Measurements from ENCODE around the gene TRIM28. TPM values are rescaled to one million over a fixed set of nuclear protein-coding genes. Genes with fewer than 3 reads are reported as not detected.

The TRIM28 gene
- total and polyA plus RNA-seq, 9 of the 15 experiments (the other 6 are each of a cell fraction or from before 2014, with no cell fraction given) = 12.1 to 797 (median 490) TPM

DNA sequence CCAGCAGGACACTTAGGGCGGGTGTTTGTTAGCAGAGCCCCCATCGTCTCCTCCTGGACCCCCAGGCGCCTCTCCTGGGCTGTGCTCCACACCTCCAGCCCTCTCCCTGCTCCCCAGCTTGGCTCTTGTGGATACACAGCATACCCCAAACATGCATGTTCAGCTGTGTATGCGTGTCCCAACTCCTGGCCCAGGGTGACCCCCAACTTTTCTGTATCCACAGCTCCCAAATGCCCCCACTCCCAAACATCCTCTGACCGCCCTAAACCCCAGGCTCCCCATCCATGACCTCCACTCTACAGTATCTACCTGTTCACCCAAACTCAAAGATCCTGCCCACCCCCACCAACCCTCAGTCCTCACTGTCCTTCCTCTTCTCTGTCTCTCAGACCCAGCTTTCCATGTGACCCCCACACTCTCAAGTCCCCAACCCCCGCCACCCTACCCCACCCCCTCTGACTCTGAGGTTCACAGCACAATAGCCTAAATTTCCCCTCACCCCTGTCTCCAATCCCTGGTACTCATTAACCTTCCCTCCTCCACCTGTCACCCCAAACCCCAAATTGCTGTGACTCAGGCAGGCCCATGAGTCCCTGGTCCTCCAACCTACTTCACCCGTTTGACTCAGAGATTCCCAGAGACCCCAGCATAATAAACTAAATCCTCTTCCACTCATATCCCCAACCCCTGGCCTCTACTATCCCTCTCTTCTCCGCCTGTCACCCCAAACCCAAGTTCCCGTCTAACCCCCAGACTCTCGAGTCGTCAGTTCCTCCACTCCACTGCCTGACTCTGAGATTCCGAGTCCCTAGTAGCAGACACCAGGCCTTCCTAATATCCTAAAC, 13.6 kb downstream of the TRIM28 start:
- intact Hi-C loops (cut with micrococcal nuclease) = no loop called here
- in situ Hi-C loops (cut with MboI) = no loop called here
- H3K27ac ChIP-seq (ENCODE audit: extremely low read depth, low read depth, low read length) = peak overlapping the region; percentile 94
- H3K4me2 ChIP-seq (ENCODE audit: insufficient read depth, low read length) = peak overlapping the region; percentile 83
- ChIA-PET CTCF (ENCODE audit: low intra/inter-chr PET ratio) (no interaction called here), POLR2A (interaction anchor here (0.9 to 1.2 kb wide), 2 partner anchors 10 to 17 kb away, joined by 3 to 4 read pairs; no protein-coding TSS in a partner anchor)
- H4K20me1 ChIP-seq (replicated peaks; ENCODE audit: control insufficient read depth, insufficient read depth, low read length) = no peaks in the 10 kb centered on the region
- FAIRE-seq (no peak), DNase-seq (ENCODE audit: extremely low read depth in 1 of 4, low spot score in 3 of 4) (no peak), ATAC-seq (no peak)
- no peak overlapping the region for H2AFZ ChIP-seq (ENCODE audit: low read depth, low read length)
- H3K9me1 ChIP-seq (ENCODE audit: control insufficient read depth, insufficient read depth, low read length) = peaks cover 3% of the 10 kb centered on the region
- H3K9ac ChIP-seq (ENCODE audit: insufficient read depth in 1 of 2, low read depth in 2 of 2, low read length in 2 of 2) = peak overlapping the region; percentile 92 to 98
- TF ChIP-seq, protein P1, sequence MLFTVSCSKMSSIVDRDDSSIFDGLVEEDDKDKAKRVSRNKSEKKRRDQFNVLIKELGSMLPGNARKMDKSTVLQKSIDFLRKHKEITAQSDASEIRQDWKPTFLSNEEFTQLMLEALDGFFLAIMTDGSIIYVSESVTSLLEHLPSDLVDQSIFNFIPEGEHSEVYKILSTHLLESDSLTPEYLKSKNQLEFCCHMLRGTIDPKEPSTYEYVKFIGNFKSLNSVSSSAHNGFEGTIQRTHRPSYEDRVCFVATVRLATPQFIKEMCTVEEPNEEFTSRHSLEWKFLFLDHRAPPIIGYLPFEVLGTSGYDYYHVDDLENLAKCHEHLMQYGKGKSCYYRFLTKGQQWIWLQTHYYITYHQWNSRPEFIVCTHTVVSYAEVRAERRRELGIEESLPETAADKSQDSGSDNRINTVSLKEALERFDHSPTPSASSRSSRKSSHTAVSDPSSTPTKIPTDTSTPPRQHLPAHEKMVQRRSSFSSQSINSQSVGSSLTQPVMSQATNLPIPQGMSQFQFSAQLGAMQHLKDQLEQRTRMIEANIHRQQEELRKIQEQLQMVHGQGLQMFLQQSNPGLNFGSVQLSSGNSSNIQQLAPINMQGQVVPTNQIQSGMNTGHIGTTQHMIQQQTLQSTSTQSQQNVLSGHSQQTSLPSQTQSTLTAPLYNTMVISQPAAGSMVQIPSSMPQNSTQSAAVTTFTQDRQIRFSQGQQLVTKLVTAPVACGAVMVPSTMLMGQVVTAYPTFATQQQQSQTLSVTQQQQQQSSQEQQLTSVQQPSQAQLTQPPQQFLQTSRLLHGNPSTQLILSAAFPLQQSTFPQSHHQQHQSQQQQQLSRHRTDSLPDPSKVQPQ (CRISPR knock-in tag; IDR thresholded peaks at IDR 0.05; ENCODE audit: borderline replicate concordance) = no peak
- TF ChIP-seq NBN (IDR thresholded peaks at IDR 0.05; ENCODE audit: low read depth) (0 out of 2 replicates have a peak, but pooled peaks have one; percentile 17), NFRKB (IDR thresholded peaks at IDR 0.05; ENCODE audit: low read depth) (0 out of 2 replicates have a peak, but pooled peaks have one; percentile 20)
- TF ChIP-seq, protein P2, sequence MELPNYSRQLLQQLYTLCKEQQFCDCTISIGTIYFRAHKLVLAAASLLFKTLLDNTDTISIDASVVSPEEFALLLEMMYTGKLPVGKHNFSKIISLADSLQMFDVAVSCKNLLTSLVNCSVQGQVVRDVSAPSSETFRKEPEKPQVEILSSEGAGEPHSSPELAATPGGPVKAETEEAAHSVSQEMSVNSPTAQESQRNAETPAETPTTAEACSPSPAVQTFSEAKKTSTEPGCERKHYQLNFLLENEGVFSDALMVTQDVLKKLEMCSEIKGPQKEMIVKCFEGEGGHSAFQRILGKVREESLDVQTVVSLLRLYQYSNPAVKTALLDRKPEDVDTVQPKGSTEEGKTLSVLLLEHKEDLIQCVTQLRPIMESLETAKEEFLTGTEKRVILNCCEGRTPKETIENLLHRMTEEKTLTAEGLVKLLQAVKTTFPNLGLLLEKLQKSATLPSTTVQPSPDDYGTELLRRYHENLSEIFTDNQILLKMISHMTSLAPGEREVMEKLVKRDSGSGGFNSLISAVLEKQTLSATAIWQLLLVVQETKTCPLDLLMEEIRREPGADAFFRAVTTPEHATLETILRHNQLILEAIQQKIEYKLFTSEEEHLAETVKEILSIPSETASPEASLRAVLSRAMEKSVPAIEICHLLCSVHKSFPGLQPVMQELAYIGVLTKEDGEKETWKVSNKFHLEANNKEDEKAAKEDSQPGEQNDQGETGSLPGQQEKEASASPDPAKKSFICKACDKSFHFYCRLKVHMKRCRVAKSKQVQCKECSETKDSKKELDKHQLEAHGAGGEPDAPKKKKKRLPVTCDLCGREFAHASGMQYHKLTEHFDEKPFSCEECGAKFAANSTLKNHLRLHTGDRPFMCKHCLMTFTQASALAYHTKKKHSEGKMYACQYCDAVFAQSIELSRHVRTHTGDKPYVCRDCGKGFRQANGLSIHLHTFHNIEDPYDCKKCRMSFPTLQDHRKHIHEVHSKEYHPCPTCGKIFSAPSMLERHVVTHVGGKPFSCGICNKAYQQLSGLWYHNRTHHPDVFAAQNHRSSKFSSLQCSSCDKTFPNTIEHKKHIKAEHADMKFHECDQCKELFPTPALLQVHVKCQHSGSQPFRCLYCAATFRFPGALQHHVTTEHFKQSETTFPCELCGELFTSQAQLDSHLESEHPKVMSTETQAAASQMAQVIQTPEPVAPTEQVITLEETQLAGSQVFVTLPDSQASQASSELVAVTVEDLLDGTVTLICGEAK (IDR thresholded peaks at IDR 0.05) = peak; percentile 47; the same call in 1 of the 2 replicates
- TF ChIP-seq, protein P2 (CRISPR knock-in tag; IDR thresholded peaks at IDR 0.05) = no peak
- WGBS (ENCODE audit: insufficient coverage, low coverage, missing lambda C conversion rate) = 20% methylated on average over 10 of the region's 12 CpGs
- no TSS peak for BruUV-seq (replicated peaks)
- H3K36me3 ChIP-seq (ENCODE audit: control insufficient read depth, insufficient read depth, low read length) = peaks cover 43% of the 10 kb centered on the region
- no peaks in the 10 kb centered on the region for H3K27me3 ChIP-seq (ENCODE audit: control insufficient read depth in 2 of 2, insufficient read depth in 2 of 2, low read length in 2 of 2)
- H3K4me3 ChIP-seq = peak overlapping the region; percentile 92
- peaks cover 36 to 66% of the 10 kb centered on the region in 2 experiments for H3K4me1 ChIP-seq (replicated peaks in 1 of 2; ENCODE audit: control insufficient read depth in 2 of 2, insufficient read depth in 2 of 2, low read length in 2 of 2)
- H3K79me2 ChIP-seq (ENCODE audit: control insufficient read depth, insufficient read depth, low read length) = peaks cover 60% of the 10 kb centered on the region
- no peaks in the 10 kb centered on the region for H3K9me3 ChIP-seq (replicated peaks; ENCODE audit: control insufficient read depth, insufficient read depth, low read depth, low read length)

Measured in K562 (cell line).